Measurements from ENCODE around the gene SH2D2A.

SH2D2A gene

GRCh38 chr1:156823210-156823790 is 6.7 kb upstream of the SH2D2A start:
- no peak for DNase-seq (ENCODE audit: low read depth)

- no peak for DNase-seq (ENCODE audit: low read depth)
Measured at GRCh38 chr1:156822680-156823079, 6.0 kb upstream of the SH2D2A start.

GRCh38 chr1:156821801-156822200 is 5.2 kb upstream of the SH2D2A start:
- DNase-seq (ENCODE audit: low read depth) = peak; percentile 62

- no peak for DNase-seq (ENCODE audit: low read depth)
Measured at GRCh38 chr1:156815961-156816422, 656 bp downstream of the SH2D2A start.

- DNase-seq (ENCODE audit: low read depth) = peak; percentile 71
Measured at GRCh38 chr1:156815307-156815826, 1.3 kb downstream of the SH2D2A start.

GRCh38 chr1:156814571-156815260 is 1.9 kb downstream of the SH2D2A start:
- DNase-seq (ENCODE audit: low read depth) = no peak

GRCh38 chr1:156813750-156814570 is 2.7 kb downstream of the SH2D2A start:
- DNase-seq (ENCODE audit: low read depth) = peak; percentile 66

GRCh38 chr1:156813298-156813697 is 3.4 kb downstream of the SH2D2A start:
- DNase-seq (ENCODE audit: low read depth) = no peak

- DNase-seq (ENCODE audit: low read depth) = no peak
Measured at GRCh38 chr1:156812293-156812990, 4.2 kb downstream of the SH2D2A start.

GRCh38 chr1:156811168-156811567 is 5.5 kb downstream of the SH2D2A start:
- no peak for DNase-seq (ENCODE audit: low read depth)

GRCh38 chr1:156809711-156810366 is 6.8 kb downstream of the SH2D2A start:
- no peak for DNase-seq (ENCODE audit: low read depth)

GRCh38 chr1:156809281-156809680 is 7.4 kb downstream of the SH2D2A start:
- no peak for DNase-seq (ENCODE audit: low read depth)

GRCh38 chr1:156808186-156809030 is 8.2 kb downstream of the SH2D2A start:
- DNase-seq (ENCODE audit: low read depth) = no peak

- no peak for DNase-seq (ENCODE audit: low read depth)
Measured at GRCh38 chr1:156807627-156808026, 9.0 kb downstream of the SH2D2A start.

- no peak for DNase-seq (ENCODE audit: low read depth)
Measured at GRCh38 chr1:156806512-156807440, 9.9 kb downstream of the SH2D2A start.

- DNase-seq (ENCODE audit: low read depth) = peak; percentile 75
Measured at GRCh38 chr1:156805766-156806511, 10.7 kb downstream of the SH2D2A start.

GRCh38 chr1:156804572-156805243 is 11.9 kb downstream of the SH2D2A start:
- peak; percentile 54 for DNase-seq (ENCODE audit: low read depth)

GRCh38 chr1:156804026-156804425 is 12.6 kb downstream of the SH2D2A start:
- DNase-seq (ENCODE audit: low read depth) = no peak
